Measurements from ENCODE around the gene DLG2. TPM values are rescaled to one million over a fixed set of nuclear protein-coding genes. Genes with fewer than 3 reads are reported as not detected.

DLG2 gene
- total and polyA plus RNA-seq, 2 of the 8 experiments (the other 6 are each of a cell fraction or from before 2014, with no cell fraction given): 1.7 to 14.3 TPM

GRCh38 chr11:84526250-84526649 lies 1100.9 kb downstream of the DLG2 start:
- Histone ChIP-seq H3K4ac (replicated peaks; ENCODE audit: insufficient read length, low read depth, low read length) (no peak overlapping the region), H3K9ac (replicated peaks in 1 of 4; ENCODE audit: extremely low read depth in 1 of 4, low read depth in 3 of 4, low read length in 3 of 4) (no peak overlapping the region), H4K20me1 (replicated peaks in 1 of 2; ENCODE audit: control insufficient read depth in 1 of 2, insufficient read depth in 2 of 2, low read length in 2 of 2) (no peaks in the 10 kb centered on the region), H3K79me1 (ENCODE audit: low read depth, low read length) (no peaks in the 10 kb centered on the region), H3K27me3 (replicated peaks in 1 of 4; ENCODE audit: control insufficient read depth in 3 of 4, extremely low read depth in 1 of 4, insufficient read depth in 3 of 4, low read length in 3 of 4) (no peaks in the 10 kb centered on the region), H3K14ac (ENCODE audit: insufficient read length) (no peak overlapping the region), H2BK12ac (ENCODE audit: low read depth, low read length) (no peak overlapping the region), H3K27ac (ENCODE audit: low read depth, low read length) (no peak overlapping the region), H2BK20ac (ENCODE audit: low read length) (no peak overlapping the region), H2BK120ac (replicated peaks; ENCODE audit: low read depth, low read length) (no peak overlapping the region), H3K23me2 (ENCODE audit: low read depth, low read length) (no peaks in the 10 kb centered on the region), H2AFZ (ENCODE audit: low read length) (no peak overlapping the region), H3K56ac (replicated peaks; ENCODE audit: insufficient read length, low read depth, low read length) (no peak overlapping the region), H3K18ac (ENCODE audit: extremely low read depth, low read length) (no peak overlapping the region), H2BK15ac (ENCODE audit: low read length) (no peak overlapping the region), H3K4me3 (ENCODE audit: extremely low read depth in 1 of 4, insufficient read depth in 2 of 4, low read depth in 3 of 4, low read length in 4 of 4) (no peak overlapping the region), H4K91ac (replicated peaks; ENCODE audit: insufficient read length, low read length) (no peak overlapping the region), H3K23ac (ENCODE audit: insufficient read length) (no peak overlapping the region), H3K36me3 (ENCODE audit: control insufficient read depth in 2 of 4, insufficient read depth in 4 of 4, low read length in 3 of 4) (no peaks in the 10 kb centered on the region), H4K8ac (ENCODE audit: extremely low read depth, insufficient read depth, low read length) (no peak overlapping the region), H3K9me3 (ENCODE audit: insufficient read depth in 2 of 2, low read depth in 1 of 2, low read length in 1 of 2) (no peaks in the 10 kb centered on the region), H3K4me1 (replicated peaks in 1 of 4; ENCODE audit: control insufficient read depth in 3 of 4, insufficient read depth in 4 of 4, low read length in 3 of 4) (peaks cover 0 to 2% (median 0%) of the 10 kb centered on the region in 4 experiments; a peak in 3 of 7 replicates), H2AK5ac (ENCODE audit: low read depth, low read length) (no peak overlapping the region), H3K79me2 (ENCODE audit: control insufficient read depth in 1 of 2, insufficient read depth in 2 of 2, low read length in 2 of 2) (no peaks in the 10 kb centered on the region), H3K4me2 (ENCODE audit: insufficient read depth in 1 of 2, low read depth in 2 of 2, low read length in 2 of 2) (no peak overlapping the region), H4K5ac (ENCODE audit: insufficient read length, low read depth, low read length) (no peak overlapping the region), H2BK5ac (ENCODE audit: low read depth, low read length) (no peak overlapping the region)
- no peak for FAIRE-seq
- TF ChIP-seq CHD1 (IDR thresholded peaks at IDR 0.05; ENCODE audit: low read depth, low read length) (no peak), RNF2 (IDR thresholded peaks at IDR 0.05; ENCODE audit: borderline replicate concordance, low read depth, low read length, missing control alignments, poor library complexity, severe bottlenecking) (no peak), GABPA (IDR thresholded peaks at IDR 0.05; ENCODE audit: borderline replicate concordance, insufficient read depth, low read length) (no peak)
- TF ChIP-seq, protein P1, sequence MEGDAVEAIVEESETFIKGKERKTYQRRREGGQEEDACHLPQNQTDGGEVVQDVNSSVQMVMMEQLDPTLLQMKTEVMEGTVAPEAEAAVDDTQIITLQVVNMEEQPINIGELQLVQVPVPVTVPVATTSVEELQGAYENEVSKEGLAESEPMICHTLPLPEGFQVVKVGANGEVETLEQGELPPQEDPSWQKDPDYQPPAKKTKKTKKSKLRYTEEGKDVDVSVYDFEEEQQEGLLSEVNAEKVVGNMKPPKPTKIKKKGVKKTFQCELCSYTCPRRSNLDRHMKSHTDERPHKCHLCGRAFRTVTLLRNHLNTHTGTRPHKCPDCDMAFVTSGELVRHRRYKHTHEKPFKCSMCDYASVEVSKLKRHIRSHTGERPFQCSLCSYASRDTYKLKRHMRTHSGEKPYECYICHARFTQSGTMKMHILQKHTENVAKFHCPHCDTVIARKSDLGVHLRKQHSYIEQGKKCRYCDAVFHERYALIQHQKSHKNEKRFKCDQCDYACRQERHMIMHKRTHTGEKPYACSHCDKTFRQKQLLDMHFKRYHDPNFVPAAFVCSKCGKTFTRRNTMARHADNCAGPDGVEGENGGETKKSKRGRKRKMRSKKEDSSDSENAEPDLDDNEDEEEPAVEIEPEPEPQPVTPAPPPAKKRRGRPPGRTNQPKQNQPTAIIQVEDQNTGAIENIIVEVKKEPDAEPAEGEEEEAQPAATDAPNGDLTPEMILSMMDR (IDR thresholded peaks at IDR 0.05; ENCODE audit: control extremely low read depth in 1 of 3, insufficient read depth in 1 of 3, low read depth in 1 of 3, low read length in 3 of 3): peak in 1 of 3 experiments; percentile 2; a peak in 1 of 4 replicates
- DNase-seq (ENCODE audit: low read depth in 1 of 2, low spot score in 2 of 2): no peak
- ChIA-PET CTCF (ENCODE audit: partially characterized antibody) (interaction anchor here (0.6 to 7.9 kb wide), 12 partner anchors 12 to 1384 kb away, joined by 3 to 112 read pairs (median 4); no protein-coding TSS in a partner anchor), POLR2A (ENCODE audit: partially characterized antibody) (no interaction called here)
